Astrocyte (in vitro differentiated cells and primary cell): ENCODE measurements around the gene KCNN4. TPM values are rescaled to one million over a fixed set of nuclear protein-coding genes. Genes with fewer than 3 reads are reported as not detected.

ENCODE experiments used
- DNase-seq: peaks from one replicate; pipeline ENCODE4 v3.0.0-alpha.2; 2010; ENCODE audit warnings: low read depth
- FAIRE-seq: peaks from 2 replicates; lab custom pipeline; 2011; peaks lifted over from hg19 to GRCh38; lab: Jason Lieb, UNC
- H2AFZ ChIP-seq: 2 replicates; pipeline ENCODE4 v1.6.0; 2012; ENCODE audit warnings: low read depth, low read length, inconsistent platforms
- H3K27ac ChIP-seq: 2 replicates; pipeline ENCODE4 v1.5.1; 2011; ENCODE audit warnings: low read depth, low read length, inconsistent platforms
- H3K27me3 ChIP-seq: 2 replicates; pipeline ENCODE4 v1.6.0; 2011; ENCODE audit warnings: low read length, inconsistent platforms; ENCODE audit not compliant: insufficient read depth
- H3K36me3 ChIP-seq: 2 replicates; pipeline ENCODE4 v1.5.1; 2011; ENCODE audit warnings: low read length, inconsistent platforms; ENCODE audit not compliant: insufficient read depth
- H3K4me1 ChIP-seq: 2 replicates; pipeline ENCODE4 v1.5.1; 2011; ENCODE audit warnings: low read length, inconsistent platforms; ENCODE audit not compliant: insufficient read depth
- H3K4me2 ChIP-seq: 2 replicates; pipeline ENCODE4 v1.6.0; 2012; ENCODE audit warnings: low read length, inconsistent platforms
- H3K4me3 ChIP-seq: 2 replicates; pipeline ENCODE4 v1.5.1; 2011; ENCODE audit warnings: low read depth, mild to moderate bottlenecking, low read length, inconsistent platforms; ENCODE audit not compliant: insufficient read depth
- H3K79me2 ChIP-seq: 2 replicates; pipeline ENCODE4 v1.6.0; 2012; ENCODE audit warnings: mild to moderate bottlenecking, low read length, inconsistent platforms; ENCODE audit not compliant: insufficient read depth
- H3K9ac ChIP-seq: 2 replicates; pipeline ENCODE4 v1.6.0; 2012; ENCODE audit warnings: mild to moderate bottlenecking, low read length, inconsistent platforms
- H3K9me3 ChIP-seq: 2 replicates; pipeline ENCODE4 v1.5.1; 2012; ENCODE audit warnings: low read depth, mild to moderate bottlenecking, low read length, inconsistent platforms; ENCODE audit not compliant: insufficient read depth
- H4K20me1 ChIP-seq: 2 replicates; pipeline ENCODE4 v1.6.0; 2012; ENCODE audit warnings: low read length, inconsistent platforms; ENCODE audit not compliant: insufficient read depth
- H3K27ac Mint-ChIP-seq: one replicate; pipeline ENCODE4 v1.8.0; 2021; ENCODE audit warnings: mild to moderate bottlenecking, mixed read lengths; ENCODE audit not compliant: unreplicated experiment
- H3K27me3 Mint-ChIP-seq: one replicate; pipeline ENCODE4 v1.8.0; 2021; ENCODE audit warnings: low read depth, mixed read lengths; ENCODE audit not compliant: unreplicated experiment
- H3K36me3 Mint-ChIP-seq: one replicate; pipeline ENCODE4 v1.8.0; 2021; ENCODE audit warnings: low read depth, mixed read lengths; ENCODE audit not compliant: unreplicated experiment
- H3K4me1 Mint-ChIP-seq: one replicate; pipeline ENCODE4 v1.8.0; 2021; ENCODE audit warnings: low read depth, mixed read lengths; ENCODE audit not compliant: unreplicated experiment
- H3K4me3 Mint-ChIP-seq: one replicate; pipeline ENCODE4 v1.8.0; 2021; ENCODE audit warnings: mild to moderate bottlenecking, moderate library complexity, mixed read lengths; ENCODE audit not compliant: unreplicated experiment
- H3K9me3 Mint-ChIP-seq: one replicate; pipeline ENCODE4 v1.8.0; 2021; ENCODE audit warnings: mild to moderate bottlenecking, mixed read lengths; ENCODE audit not compliant: unreplicated experiment
- CTCF ChIP-seq: IDR thresholded peaks from 2 replicates; pipeline ENCODE4 v1.5.1; 2011; ENCODE audit warnings: low read depth, mild to moderate bottlenecking, inconsistent platforms, low read length, moderate library complexity; ENCODE audit not compliant: insufficient read depth
- EZH2 ChIP-seq: IDR thresholded peaks from 2 replicates; pipeline ENCODE4 v1.6.1; 2012; ENCODE audit warnings: mild to moderate bottlenecking, low read length, inconsistent platforms; ENCODE audit not compliant: insufficient read depth
- total RNA-seq: library from RNA; stranded (reverse); gene quantifications from 2 replicates; pipeline ENCODE4 v1.2.1, GENCODE V29; 2021

Gene KCNN4
- total RNA-seq, 1 donor from 2014 or later = 3.6 TPM

- H3K27ac ChIP-seq = no peak overlapping the region
- H3K36me3 ChIP-seq = no peaks in the 10 kb centered on the region
- DNase-seq (no peak), FAIRE-seq (no peak)
- H4K20me1 ChIP-seq = no peaks in the 10 kb centered on the region
- H3K4me1 ChIP-seq = peaks cover 50% of the 10 kb centered on the region
- peak overlapping the region; percentile 23 for H3K9ac ChIP-seq
- no peaks in the 10 kb centered on the region for H3K27me3 ChIP-seq
- H2AFZ ChIP-seq = no peak overlapping the region
- H3K79me2 ChIP-seq = peaks cover 11% of the 10 kb centered on the region
- Mint-ChIP-seq H3K27ac (peak overlapping the region; percentile 16), H3K4me1 (peaks cover 46% of the 10 kb centered on the region), H3K36me3 (peaks cover 2% of the 10 kb centered on the region), H3K27me3 (peaks cover 8% of the 10 kb centered on the region), H3K4me3 (peak overlapping the region; percentile 36), H3K9me3 (peaks cover 4% of the 10 kb centered on the region)
- TF ChIP-seq CTCF (no peak), EZH2 (no peak)
- no peaks in the 10 kb centered on the region for H3K9me3 ChIP-seq
- no peak overlapping the region for H3K4me3 ChIP-seq
- peak overlapping the region; percentile 84 for H3K4me2 ChIP-seq
These were observed 997 bp upstream of the KCNN4 start for GRCh38 chr19:43781630-43782310.

GRCh38 chr19:43779820-43780219 is 953 bp downstream of the KCNN4 start:
- no peaks in the 10 kb centered on the region for H3K9me3 ChIP-seq
- TF ChIP-seq EZH2 = no peak
- peaks cover 11% of the 10 kb centered on the region for H3K79me2 ChIP-seq
- H3K4me1 ChIP-seq = peaks cover 45% of the 10 kb centered on the region
- no peak overlapping the region for H2AFZ ChIP-seq
- DNase-seq (no peak), FAIRE-seq (no peak)
- H3K4me3 Mint-ChIP-seq = no peak overlapping the region
- no peaks in the 10 kb centered on the region for H3K36me3 ChIP-seq
- no peak overlapping the region for H3K27ac ChIP-seq
- H3K36me3 Mint-ChIP-seq = peaks cover 2% of the 10 kb centered on the region
- H3K9me3 Mint-ChIP-seq = peaks cover 2% of the 10 kb centered on the region
- H3K27ac Mint-ChIP-seq = no peak overlapping the region
- H4K20me1 ChIP-seq = no peaks in the 10 kb centered on the region
- H3K4me2 ChIP-seq = peak overlapping the region; percentile 84
- H3K4me1 Mint-ChIP-seq = peaks cover 48% of the 10 kb centered on the region
- H3K4me3 ChIP-seq = peak overlapping the region; percentile 36
- peak overlapping the region; percentile 31 for H3K9ac ChIP-seq
- no peaks in the 10 kb centered on the region for H3K27me3 ChIP-seq
- H3K27me3 Mint-ChIP-seq = peaks cover 9% of the 10 kb centered on the region

GRCh38 chr19:43779147-43779819 is 1.5 kb downstream of the KCNN4 start:
- Histone ChIP-seq H3K9me3 (no peaks in the 10 kb centered on the region), H3K27me3 (no peaks in the 10 kb centered on the region), H3K4me3 (peak overlapping the region; percentile 13), H3K4me2 (peak overlapping the region; percentile 84), H2AFZ (no peak overlapping the region), H3K27ac (no peak overlapping the region), H3K4me1 (peaks cover 44% of the 10 kb centered on the region), H3K9ac (peak overlapping the region; percentile 31), H4K20me1 (no peaks in the 10 kb centered on the region), H3K79me2 (peaks cover 11% of the 10 kb centered on the region), H3K36me3 (no peaks in the 10 kb centered on the region)
- peaks cover 2% of the 10 kb centered on the region for H3K36me3 Mint-ChIP-seq
- TF ChIP-seq CTCF = no peak
- no peak for TF ChIP-seq EZH2
- H3K4me1 Mint-ChIP-seq = peaks cover 46% of the 10 kb centered on the region
- H3K9me3 Mint-ChIP-seq = peaks cover 2% of the 10 kb centered on the region
- no peak for DNase-seq
- peaks cover 12% of the 10 kb centered on the region for H3K27me3 Mint-ChIP-seq
- H3K4me3 Mint-ChIP-seq = no peak overlapping the region
- FAIRE-seq = no peak
- no peak overlapping the region for H3K27ac Mint-ChIP-seq
